ENCODE data around the gene RPL21.
"Not testable (repeated sequence)": the region's sequence is repeated elsewhere in the genome, so short reads cannot be mapped to it uniquely, and the experiment has no call there.

Gene RPL21

DNA sequence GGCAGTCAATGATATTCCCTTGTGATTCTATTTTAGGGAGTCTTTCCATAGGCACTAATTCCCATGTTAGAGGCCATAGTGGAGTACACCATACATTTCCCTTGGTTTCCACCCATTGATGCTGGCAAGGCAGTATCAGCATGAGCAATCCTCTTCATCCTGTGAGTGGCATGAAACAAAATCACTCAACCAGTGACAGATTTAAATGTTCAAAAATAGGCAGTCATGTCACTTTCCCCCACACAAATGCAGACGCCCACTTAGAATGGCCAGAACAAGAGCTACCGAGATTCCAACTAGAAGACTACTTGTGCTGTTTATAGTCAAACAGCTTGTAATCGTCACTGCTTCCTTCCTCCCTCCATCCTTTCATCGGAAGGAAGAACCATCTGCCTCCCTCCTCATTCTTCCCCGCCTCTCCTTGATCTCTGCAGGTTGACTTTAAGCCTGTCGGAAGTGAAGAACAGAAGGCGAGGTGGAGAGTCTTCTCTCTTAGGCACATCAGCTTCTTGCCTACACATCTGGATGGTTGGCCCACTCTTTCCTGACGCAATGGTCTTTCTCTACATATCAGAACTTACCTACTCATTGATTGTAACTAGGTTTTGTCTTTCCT lies 41.8 kb downstream of the RPL21 start:
- no peak for DNase-seq

DNA sequence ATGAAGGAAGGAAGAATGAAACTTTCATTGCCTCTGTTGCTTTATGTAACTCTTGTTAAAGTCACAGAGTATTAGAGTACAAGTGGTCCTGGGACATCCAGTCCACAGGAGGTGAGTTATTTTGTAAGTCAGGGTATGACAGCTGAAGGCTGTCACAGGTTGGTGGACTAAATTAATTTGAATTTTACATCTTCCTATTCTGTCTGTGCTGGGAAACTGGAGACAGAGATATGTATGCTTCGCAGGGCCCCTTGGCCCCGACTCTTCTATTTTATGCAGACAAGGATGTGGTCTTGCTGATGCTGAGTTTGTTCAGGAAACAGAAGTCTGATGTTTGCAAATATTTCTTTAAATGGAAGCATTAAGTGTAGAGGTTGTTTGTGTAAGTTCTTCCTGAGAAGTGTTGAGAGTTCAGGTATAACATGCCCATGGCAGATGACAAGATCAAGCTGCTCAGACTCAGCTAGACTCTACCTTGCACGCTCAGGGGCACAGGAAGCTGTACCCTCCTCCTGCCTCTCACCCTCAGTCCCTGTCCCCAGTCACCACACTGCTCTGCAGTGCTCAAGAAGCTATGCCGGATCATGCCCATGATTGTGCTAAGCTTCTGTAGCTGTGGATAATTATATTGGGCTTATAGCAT lies 42.6 kb downstream of the RPL21 start:
- no peak for DNase-seq

DNA sequence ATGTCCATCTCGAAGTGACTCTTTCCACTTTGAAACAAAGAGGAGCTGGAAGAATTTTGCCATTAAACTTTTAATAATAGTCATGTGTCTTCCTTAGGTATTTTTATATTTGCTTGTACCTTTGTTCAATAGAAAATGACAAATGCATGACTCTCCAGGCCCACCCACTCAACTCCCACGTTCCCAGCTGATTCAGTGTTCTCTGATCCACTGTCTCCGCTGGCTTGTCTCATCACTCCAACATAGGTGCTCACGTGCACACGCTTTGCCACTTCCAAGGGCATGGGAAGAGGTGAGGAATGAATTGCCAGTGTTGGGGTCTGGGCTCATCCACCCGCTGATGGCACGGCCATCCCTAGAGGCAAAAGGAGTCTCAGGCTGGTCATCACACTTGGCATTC lies 43.7 kb downstream of the RPL21 start:
- no peak for DNase-seq

DNA sequence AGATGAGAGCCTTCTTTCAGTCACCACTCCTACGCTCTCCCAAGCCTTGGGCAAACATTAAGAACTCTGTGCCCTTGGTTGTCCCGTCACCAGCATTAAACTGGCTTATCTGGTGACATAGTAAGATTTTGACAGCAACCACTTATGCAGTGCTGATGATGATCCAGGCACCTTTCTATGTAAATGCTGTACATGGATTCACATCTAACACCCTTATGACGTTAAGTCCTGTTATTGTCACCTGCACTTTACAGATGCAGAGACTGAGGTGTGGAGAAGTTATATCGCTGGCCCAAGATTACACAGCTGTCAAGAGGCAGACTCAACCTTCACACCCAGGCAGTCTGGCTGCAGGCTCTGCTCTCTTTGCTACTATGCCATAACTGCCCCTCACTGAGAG lies 44.3 kb downstream of the RPL21 start:
- no peak for DNase-seq

DNA sequence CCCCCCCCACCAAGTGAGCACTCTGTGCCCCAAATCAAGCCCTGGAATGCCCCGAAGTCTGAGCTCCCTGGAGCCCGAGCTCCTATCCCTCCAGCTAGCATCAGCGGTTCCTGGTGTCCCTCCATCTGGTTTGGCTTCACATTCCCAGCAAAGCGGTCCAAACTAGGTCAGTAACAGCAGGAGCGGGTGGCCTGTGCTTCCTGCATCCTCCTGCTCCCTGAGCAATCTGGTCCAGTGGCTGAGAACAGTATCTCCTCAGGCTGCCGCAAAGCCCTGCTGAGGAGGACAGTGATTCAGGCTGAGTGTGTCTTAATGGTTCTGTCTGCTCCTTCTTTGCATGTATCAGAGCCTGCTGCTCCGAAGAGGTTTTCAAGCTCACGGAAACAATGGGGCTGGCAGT lies 45.1 kb downstream of the RPL21 start:
- DNase-seq = no peak

DNA sequence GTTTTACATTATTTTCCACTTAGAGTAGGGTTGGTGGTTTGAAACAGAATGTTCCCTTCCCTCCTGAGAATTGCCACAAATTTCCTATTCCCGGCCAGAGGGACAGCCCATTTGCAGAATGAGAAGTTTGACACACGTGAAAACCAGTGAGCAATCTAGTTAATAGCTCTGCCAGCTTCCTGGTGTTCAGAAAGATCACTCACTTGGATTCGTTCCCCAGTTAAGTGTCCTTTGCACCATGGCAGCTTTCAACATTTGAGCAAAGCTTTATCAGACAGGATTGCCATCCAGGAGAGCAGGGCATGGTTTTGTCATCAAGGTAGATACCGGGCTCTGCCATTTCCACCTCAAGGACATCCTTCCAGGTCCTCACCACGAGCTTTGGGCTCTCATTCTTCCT lies 47.5 kb downstream of the RPL21 start:
- DNase-seq = no peak

DNA sequence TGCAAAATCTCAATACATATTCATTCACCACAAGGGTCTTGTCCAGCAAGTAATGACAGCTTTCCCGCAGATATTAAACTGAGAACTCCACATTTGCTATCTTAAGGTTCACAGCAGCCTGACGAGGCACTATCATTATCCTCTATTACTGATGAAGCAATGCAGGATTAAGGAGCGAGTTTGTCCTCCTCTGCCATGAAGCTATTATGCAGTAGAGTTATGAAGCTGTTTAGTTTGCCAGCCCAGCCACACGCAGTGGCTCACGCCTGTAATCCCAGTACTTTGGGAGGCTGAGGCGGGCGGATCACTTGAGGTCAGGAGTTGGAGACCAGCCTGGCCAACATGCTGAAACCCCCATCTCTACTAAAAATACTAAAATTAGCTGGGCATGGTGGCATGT lies 49.0 kb downstream of the RPL21 start:
- DNase-seq = not testable (repeated sequence)

DNA sequence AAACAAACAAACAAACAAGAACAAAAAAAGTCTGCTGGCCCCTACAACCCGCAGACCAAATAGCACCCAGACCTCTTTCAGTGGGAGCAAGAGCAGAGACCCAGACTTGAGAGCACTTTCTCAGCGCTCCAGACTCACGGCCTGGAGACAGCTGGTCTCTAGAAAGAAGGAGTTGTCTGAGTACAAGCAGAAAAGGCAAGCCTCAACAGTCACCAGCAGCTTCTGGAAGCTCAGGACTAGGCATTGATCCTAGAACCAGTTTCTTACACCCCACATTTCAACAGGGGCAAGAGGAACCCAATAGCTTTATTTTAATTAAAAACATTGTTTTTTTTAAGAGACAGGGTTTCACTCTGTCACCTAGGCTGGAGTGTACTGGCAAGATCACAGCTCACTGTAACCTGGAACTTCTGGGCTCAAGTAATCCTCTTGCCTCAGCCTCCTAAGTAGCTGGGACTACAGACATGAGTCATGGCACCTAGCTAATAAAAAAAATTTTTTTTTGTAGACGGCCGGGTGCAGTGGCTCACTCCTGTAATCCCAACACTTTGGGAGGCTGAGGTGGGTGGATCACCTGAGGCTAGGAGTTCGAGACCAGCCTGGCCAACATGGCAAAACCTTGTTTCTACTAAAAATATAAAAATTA lies 49.7 kb downstream of the RPL21 start:
- no peak for DNase-seq

DNA sequence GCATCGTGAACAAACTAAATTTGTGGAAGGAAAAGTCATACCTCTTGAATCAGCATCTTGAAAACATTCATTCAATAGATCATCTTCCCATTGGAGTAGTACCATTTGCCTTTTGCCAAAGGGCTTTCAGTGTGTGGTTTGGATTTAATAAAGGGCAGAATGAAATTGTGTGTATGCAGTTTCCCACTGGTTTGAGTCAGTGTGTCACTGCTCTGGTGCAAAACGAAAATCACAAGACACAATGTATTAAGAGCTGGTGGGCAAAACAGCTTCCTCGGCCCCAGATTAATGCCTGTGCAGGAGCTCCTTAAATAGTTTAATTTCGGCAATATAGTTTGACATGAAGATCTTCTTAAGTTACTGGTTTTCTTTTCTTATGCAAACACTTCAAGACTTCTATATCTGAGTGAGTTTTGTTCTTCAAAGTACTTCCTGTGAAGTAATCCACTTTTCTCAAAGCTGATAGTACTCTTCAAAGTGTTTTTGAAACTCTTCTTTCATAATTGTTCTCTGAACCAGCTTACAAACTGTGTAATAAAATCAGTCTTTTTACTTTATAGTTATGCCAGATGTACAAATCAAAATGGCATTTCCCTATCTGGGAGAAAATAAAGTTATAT lies 51.4 kb downstream of the RPL21 start:
- no peak for DNase-seq

DNA sequence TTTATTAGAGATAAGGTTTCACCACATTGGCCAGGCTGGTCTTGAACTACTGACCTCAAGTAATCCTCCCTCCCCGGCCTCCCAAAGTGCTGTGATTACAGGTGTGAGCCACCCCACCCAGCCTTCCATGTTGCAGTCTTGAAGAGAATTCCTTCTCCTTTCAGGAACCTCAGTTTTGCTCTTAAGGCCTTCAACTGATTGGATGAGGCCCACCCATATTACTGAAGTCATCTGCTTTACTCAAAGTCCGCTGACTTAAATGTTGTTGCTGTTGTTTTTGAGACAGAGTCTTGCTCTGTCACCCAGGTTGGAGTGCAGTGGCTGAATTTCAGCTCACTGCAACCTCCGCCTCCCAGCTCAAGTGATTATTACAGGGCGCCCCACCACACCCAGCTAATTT lies 52.7 kb downstream of the RPL21 start:
- no peak for DNase-seq

DNA sequence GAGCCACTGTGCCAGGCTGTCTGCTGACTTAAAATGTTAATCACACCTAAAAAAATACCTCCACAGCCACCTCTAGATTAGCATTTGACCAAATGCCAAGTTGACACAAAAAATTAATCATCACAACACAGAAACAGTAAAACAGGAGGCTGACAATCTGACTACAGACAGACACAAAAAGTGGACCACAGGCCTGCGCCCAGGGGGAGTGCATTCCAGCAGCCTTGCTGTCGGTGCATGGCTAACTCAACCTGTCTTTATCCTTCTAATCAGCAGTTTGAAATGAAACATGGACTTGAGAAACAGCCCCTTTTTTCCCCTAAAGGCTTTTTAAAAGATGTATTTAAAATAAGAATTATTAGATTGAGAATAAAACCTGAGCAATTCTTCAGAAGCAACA lies 53.3 kb downstream of the RPL21 start:
- DNase-seq = no peak
